HEK293 (cell line): ENCODE measurements around the gene DOCK9.

Experiments
- CTCF ChIP-seq: fragments of 450-650 bp; formaldehyde crosslinking; IDR thresholded peaks from 2 replicates; pipeline ENCODE4 v1.5.1; 2016; ENCODE audit warnings: missing biosample characterization, missing genetic modification characterization
- OSR2 ChIP-seq: fragments of 450-650 bp; formaldehyde crosslinking; IDR thresholded peaks from 2 replicates; pipeline ENCODE4 v1.5.1; 2016; ENCODE audit warnings: missing biosample characterization, missing genetic modification characterization
- TCF7L2 ChIP-seq: IDR thresholded peaks from 2 replicates; pipeline ENCODE4 v1.6.1; 2011; ENCODE audit warnings: low read depth, mild to moderate bottlenecking, inconsistent platforms, low read length, moderate library complexity, borderline replicate concordance
- ZSCAN23 ChIP-seq: fragments of 450-650 bp; formaldehyde crosslinking; IDR thresholded peaks from 2 replicates; pipeline ENCODE4 v1.5.1; 2016; ENCODE audit warnings: missing biosample characterization, missing genetic modification characterization

- TF ChIP-seq CTCF (tag by site-specific recombination) (no peak), OSR2 (tag by site-specific recombination) (no peak), TCF7L2 (no peak), ZSCAN23 (tag by site-specific recombination) (no peak)
Measured at GRCh38 chr13:98847780-98848179, 130.1 kb downstream of the DOCK9 start.
